ENCODE data around the gene PLVAP. TPM values are rescaled to one million over a fixed set of nuclear protein-coding genes. Genes with fewer than 3 reads are reported as not detected.

Gene PLVAP
- total and polyA plus RNA-seq, 2 experiments from 2014 or later: not detected

- ATAC-seq: peak; percentile 24
- no peaks in the 10 kb centered on the region for H3K79me2 ChIP-seq (replicated peaks; ENCODE audit: insufficient read depth)
- Mint-ChIP-seq H3K9me3 (peaks cover 14% of the 10 kb centered on the region), H3K4me1 (peaks cover 10% of the 10 kb centered on the region), H3K4me3 (peak overlapping the region; percentile 94), H3K27me3 (ENCODE audit: insufficient read depth, low read depth, poor library complexity) (peaks cover 12% of the 10 kb centered on the region), H3K27ac (peak overlapping the region; percentile 72; the same call in 1 of the 2 replicates), H3K36me3 (ENCODE audit: low read depth) (no peaks in the 10 kb centered on the region; the same call in 2 of the 3 replicates)
- peaks cover 9% of the 10 kb centered on the region; the same call in 1 of the 2 replicates for H3K4me1 ChIP-seq (ENCODE audit: insufficient read depth)
- no peak for TF ChIP-seq ZNF331 (CRISPR knock-in tag; IDR thresholded peaks at IDR 0.05; ENCODE audit: low read depth)
- TF ChIP-seq, protein P1, sequence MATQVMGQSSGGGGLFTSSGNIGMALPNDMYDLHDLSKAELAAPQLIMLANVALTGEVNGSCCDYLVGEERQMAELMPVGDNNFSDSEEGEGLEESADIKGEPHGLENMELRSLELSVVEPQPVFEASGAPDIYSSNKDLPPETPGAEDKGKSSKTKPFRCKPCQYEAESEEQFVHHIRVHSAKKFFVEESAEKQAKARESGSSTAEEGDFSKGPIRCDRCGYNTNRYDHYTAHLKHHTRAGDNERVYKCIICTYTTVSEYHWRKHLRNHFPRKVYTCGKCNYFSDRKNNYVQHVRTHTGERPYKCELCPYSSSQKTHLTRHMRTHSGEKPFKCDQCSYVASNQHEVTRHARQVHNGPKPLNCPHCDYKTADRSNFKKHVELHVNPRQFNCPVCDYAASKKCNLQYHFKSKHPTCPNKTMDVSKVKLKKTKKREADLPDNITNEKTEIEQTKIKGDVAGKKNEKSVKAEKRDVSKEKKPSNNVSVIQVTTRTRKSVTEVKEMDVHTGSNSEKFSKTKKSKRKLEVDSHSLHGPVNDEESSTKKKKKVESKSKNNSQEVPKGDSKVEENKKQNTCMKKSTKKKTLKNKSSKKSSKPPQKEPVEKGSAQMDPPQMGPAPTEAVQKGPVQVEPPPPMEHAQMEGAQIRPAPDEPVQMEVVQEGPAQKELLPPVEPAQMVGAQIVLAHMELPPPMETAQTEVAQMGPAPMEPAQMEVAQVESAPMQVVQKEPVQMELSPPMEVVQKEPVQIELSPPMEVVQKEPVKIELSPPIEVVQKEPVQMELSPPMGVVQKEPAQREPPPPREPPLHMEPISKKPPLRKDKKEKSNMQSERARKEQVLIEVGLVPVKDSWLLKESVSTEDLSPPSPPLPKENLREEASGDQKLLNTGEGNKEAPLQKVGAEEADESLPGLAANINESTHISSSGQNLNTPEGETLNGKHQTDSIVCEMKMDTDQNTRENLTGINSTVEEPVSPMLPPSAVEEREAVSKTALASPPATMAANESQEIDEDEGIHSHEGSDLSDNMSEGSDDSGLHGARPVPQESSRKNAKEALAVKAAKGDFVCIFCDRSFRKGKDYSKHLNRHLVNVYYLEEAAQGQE (IDR thresholded peaks at IDR 0.05; ENCODE audit: unreplicated experiment): no peak
- TF ChIP-seq CREB1 (CRISPR knock-in tag; IDR thresholded peaks at IDR 0.05; ENCODE audit: low read depth): no peak
- no peak for TF ChIP-seq JUNB (IDR thresholded peaks at IDR 0.05; ENCODE audit: unreplicated experiment)
- TF ChIP-seq STAT1 (IDR thresholded peaks at IDR 0.05; ENCODE audit: unreplicated experiment): no peak
- no peak for TF ChIP-seq EZH2phosphoT487 (IDR thresholded peaks at IDR 0.05; ENCODE audit: unreplicated experiment)
- no peak for TF ChIP-seq ETS1 (IDR thresholded peaks at IDR 0.05)
- TF ChIP-seq ZNF462 (CRISPR knock-in tag; IDR thresholded peaks at IDR 0.05): no peak
- TF ChIP-seq NANOG (IDR thresholded peaks at IDR 0.05; ENCODE audit: borderline replicate concordance): no peak
- TF ChIP-seq POLR2AphosphoS5 (IDR thresholded peaks at IDR 0.05; ENCODE audit: low read depth): no peak
- TF ChIP-seq ZNF114 (CRISPR knock-in tag; IDR thresholded peaks at IDR 0.05): no peak
- TF ChIP-seq, protein P2, sequence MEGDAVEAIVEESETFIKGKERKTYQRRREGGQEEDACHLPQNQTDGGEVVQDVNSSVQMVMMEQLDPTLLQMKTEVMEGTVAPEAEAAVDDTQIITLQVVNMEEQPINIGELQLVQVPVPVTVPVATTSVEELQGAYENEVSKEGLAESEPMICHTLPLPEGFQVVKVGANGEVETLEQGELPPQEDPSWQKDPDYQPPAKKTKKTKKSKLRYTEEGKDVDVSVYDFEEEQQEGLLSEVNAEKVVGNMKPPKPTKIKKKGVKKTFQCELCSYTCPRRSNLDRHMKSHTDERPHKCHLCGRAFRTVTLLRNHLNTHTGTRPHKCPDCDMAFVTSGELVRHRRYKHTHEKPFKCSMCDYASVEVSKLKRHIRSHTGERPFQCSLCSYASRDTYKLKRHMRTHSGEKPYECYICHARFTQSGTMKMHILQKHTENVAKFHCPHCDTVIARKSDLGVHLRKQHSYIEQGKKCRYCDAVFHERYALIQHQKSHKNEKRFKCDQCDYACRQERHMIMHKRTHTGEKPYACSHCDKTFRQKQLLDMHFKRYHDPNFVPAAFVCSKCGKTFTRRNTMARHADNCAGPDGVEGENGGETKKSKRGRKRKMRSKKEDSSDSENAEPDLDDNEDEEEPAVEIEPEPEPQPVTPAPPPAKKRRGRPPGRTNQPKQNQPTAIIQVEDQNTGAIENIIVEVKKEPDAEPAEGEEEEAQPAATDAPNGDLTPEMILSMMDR (conservative IDR thresholded peaks at IDR 0.05; ENCODE audit: low read depth in 2 of 2): no peak
- TF ChIP-seq EZH2 (IDR thresholded peaks at IDR 0.05; ENCODE audit: low read depth, unreplicated experiment): no peak
- peak overlapping the region; percentile 98 for H3K4me2 ChIP-seq
- peak overlapping the region; percentile 86 for H3K4me3 ChIP-seq
- H3K27me3 ChIP-seq (ENCODE audit: insufficient read depth): peaks cover 10% of the 10 kb centered on the region; the same call in 1 of the 2 replicates
- H3K27ac ChIP-seq (ENCODE audit: low read depth): no peak overlapping the region
- H3K9me2 ChIP-seq (ENCODE audit: insufficient read depth): no peaks in the 10 kb centered on the region
- no peaks in the 10 kb centered on the region; the same call in 1 of the 2 replicates for H4K20me1 ChIP-seq (replicated peaks; ENCODE audit: insufficient read depth)
- peak overlapping the region; percentile 97 for H2AFZ ChIP-seq
- DNase-seq (ENCODE audit: low spot score): peak; percentile 49
- no peaks in the 10 kb centered on the region for H3K36me3 ChIP-seq (ENCODE audit: insufficient read depth)
- H3F3A ChIP-seq (replicated peaks; ENCODE audit: low read depth): peaks cover 20% of the 10 kb centered on the region
Measured at GRCh38 chr19:17391371-17392151, 14.4 kb upstream of the PLVAP start.
